ENCODE measurements around the gene HERPUD1.

GRCh38 chr16:56950455-56950854 lies 18.5 kb downstream of the HERPUD1 start:
- TF ChIP-seq CTCF (IDR thresholded peaks at IDR 0.05; ENCODE audit: control extremely low read depth in 1 of 3, insufficient read depth in 1 of 3, low read depth in 1 of 3, low read length in 3 of 3), result no peak
- TF ChIP-seq JUND (IDR thresholded peaks at IDR 0.05; ENCODE audit: low read length), result no peak
- TF ChIP-seq EZH2 (IDR thresholded peaks at IDR 0.05; ENCODE audit: low read depth, low read length, severe bottlenecking), result no peak
- no peak for TF ChIP-seq POLR2A (IDR thresholded peaks at IDR 0.05; ENCODE audit: control extremely low read depth in 1 of 2, low read depth in 2 of 2, low read length in 2 of 2)
- no peak for TF ChIP-seq RFX5 (IDR thresholded peaks at IDR 0.05; ENCODE audit: borderline replicate concordance, low read depth, low read length)
- no peak for TF ChIP-seq ATF3 (IDR thresholded peaks at IDR 0.05; ENCODE audit: insufficient read depth, low read depth, low read length)
- no peak for TF ChIP-seq CHD2 (IDR thresholded peaks at IDR 0.05; ENCODE audit: low read length)
- no peak for TF ChIP-seq ATF2 (IDR thresholded peaks at IDR 0.05; ENCODE audit: low read length)
